Right hindlimb (tissue), 1 donor: Measurements from ENCODE around the gene TRAF2.

Experiments used
- DNase-seq: peaks from one replicate; pipeline ENCODE4 v3.0.0-alpha.2; 2018

TRAF2 gene

GRCh38 chr9:136913701-136914438, 27.6 kb downstream of the TRAF2 start:
- no peak for DNase-seq

DNA sequence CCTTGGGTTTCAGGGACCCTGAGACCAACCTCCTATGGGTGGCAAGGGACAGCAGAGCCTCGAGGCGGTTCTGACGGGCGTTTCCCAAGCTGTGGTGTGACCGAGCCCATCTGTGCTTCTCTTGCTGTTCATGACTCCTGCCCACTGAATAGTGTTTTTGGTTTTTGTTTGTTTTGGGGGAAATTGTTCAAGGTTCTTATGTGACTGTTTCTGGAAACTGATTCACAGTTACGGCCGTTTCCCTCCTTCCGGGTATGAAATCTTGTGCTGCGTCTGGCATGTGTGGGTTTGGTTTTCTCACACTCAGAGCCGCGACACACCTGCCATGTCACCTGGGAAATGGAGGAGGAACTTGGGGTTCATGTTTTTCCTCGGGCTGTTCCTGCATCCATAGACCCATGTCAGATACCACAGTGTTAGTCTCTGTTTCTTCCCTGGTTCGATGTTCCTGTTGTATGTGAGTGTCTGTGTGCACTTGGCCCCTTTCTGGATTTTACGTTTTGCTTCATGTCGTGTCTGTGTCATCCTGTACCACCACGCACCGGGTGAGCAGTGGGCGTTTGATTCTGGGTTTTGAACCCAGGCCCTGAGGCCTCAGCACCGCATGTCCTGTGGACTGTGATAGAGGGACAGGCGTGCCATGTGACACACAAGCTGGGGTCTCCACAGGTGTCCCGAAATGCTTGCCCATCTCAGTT, 29.5 kb downstream of the TRAF2 start:
- DNase-seq, result no peak

DNA sequence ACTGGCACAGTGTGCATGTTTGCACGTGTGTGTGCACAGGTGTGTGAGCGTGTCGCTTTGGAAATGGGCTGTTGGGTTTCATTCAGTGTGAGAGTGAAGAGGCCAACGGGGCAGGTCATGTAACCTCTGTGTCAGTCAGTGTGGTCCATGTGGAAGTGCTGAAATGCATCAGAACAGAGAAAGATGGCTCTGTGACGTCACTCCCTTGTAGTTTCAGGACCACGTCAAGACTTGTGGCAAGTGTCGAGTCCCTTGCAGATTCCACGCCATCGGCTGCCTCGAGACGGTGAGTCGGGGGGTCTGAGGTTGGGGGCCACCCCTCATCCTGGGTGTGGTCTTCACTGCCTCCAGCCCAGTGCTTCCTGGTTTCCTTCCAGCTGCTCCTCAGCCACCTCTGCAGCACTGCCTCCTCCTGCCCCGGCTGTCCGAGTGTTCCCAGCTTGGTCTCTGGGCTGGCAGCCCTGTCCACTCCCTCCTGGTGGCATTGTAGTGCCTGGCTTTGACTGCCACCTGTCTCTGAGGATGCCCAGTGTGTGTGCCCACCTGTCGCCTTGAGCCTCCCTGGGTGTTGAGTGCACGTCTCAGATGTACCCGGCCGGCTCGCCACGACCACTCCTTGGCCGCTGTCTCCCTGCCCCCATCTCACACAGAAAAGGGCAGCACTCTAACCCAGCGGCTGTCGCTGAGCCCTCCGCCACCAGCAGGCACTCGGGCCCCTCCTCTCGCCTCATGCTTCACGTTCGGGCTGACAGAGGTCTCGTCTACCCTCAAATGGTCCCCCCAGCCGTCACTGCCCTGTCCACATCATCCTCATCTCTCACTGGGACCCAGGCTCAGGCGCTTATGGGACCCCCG, 30.2 kb downstream of the TRAF2 start:
- no peak for DNase-seq

DNA sequence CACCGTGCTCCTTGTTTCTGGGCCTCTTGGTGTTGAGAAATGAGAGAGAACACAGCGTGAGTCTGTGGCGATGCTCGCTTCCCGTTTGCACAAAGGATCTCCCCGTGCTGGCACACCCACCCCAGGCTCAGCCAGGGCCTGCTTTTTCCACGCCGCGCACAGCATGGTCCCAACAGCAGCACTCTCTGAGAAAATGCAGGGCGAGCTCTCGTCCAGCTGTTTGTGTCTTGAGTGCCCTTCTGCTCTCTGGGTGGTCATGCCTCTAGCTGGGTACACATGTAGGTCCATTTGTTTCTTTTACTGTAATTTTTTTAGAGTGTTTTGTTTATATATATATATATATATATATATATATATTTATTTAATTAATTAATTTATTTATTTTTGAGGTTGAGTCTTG, 31.6 kb downstream of the TRAF2 start:
- DNase-seq, result no peak

DNA sequence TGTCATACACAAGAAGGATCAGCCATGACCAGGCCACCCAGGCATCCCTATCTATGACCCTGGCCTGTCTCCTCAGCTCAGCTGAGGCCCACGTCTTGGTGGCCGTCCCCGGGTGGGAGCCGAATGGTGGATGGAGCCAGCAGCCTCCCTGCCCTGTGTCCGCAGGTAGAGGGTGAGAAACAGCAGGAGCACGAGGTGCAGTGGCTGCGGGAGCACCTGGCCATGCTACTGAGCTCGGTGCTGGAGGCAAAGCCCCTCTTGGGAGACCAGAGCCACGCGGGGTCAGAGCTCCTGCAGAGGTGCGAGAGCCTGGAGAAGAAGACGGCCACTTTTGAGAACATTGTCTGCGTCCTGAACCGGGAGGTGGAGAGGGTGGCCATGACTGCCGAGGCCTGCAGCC, 33.8 kb downstream of the TRAF2 start:
- no peak for DNase-seq

- no peak for DNase-seq
Measured at GRCh38 chr9:136920734-136921231, 34.5 kb downstream of the TRAF2 start.

- no peak for DNase-seq
Measured at GRCh38 chr9:136921307-136921706, 35.0 kb downstream of the TRAF2 start.

DNA sequence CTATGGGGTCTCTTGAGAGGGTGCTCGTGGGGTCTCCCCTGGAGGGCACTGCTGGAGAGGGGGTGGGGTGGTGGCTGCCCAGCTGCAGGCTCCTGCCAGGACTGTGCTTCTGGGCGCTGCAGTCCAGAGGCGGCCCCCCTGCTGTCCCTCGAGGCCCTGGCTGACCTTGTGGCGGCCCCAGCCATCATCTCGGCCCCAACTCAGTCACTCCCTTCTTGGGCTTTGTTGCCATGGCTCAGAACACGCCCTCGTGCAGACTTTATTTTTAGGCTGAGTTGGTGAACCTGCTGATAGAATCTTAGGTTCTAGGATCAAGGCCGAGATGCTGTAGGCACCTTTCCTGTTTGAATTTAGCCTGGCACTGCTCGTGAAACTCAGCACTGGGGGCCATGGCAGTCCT, 35.4 kb downstream of the TRAF2 start:
- DNase-seq, result no peak

GRCh38 chr9:136922540-136922939, 36.2 kb downstream of the TRAF2 start:
- no peak for DNase-seq

GRCh38 chr9:136923881-136924280, 37.6 kb downstream of the TRAF2 start:
- no peak for DNase-seq

DNA sequence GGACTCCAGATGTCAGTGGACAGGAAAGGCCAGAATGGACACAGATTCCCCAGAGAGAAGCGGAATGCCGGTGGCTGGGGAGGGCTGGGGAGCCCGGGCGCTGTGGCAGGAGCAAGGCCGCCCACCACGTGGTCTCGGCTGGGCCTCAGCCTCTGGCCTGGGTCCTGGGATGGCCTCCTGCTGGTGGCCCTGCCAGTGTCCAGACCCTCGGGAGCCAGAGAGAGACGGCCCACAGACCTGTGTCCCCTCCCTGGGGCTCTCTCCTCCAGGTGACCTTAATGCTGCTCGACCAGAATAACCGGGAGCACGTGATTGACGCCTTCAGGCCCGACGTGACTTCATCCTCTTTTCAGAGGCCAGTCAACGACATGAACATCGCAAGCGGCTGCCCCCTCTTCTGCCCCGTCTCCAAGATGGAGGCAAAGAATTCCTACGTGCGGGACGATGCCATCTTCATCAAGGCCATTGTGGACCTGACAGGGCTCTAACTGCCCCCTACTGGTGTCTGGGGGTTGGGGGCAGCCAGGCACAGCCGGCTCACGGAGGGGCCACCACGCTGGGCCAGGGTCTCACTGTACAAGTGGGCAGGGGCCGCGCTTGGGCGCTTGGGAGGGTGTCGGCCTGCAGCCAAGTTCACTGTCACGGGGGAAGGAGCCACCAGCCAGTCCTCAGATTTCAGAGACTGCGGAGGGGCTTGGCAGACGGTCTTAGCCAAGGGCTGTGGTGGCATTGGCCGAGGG, 39.3 kb downstream of the TRAF2 start:
- DNase-seq, result no peak

GRCh38 chr9:136926154-136926704, 39.9 kb downstream of the TRAF2 start:
- DNase-seq, result no peak

- DNase-seq, result no peak
Measured at GRCh38 chr9:136926749-136927148, 40.4 kb downstream of the TRAF2 start.

DNA sequence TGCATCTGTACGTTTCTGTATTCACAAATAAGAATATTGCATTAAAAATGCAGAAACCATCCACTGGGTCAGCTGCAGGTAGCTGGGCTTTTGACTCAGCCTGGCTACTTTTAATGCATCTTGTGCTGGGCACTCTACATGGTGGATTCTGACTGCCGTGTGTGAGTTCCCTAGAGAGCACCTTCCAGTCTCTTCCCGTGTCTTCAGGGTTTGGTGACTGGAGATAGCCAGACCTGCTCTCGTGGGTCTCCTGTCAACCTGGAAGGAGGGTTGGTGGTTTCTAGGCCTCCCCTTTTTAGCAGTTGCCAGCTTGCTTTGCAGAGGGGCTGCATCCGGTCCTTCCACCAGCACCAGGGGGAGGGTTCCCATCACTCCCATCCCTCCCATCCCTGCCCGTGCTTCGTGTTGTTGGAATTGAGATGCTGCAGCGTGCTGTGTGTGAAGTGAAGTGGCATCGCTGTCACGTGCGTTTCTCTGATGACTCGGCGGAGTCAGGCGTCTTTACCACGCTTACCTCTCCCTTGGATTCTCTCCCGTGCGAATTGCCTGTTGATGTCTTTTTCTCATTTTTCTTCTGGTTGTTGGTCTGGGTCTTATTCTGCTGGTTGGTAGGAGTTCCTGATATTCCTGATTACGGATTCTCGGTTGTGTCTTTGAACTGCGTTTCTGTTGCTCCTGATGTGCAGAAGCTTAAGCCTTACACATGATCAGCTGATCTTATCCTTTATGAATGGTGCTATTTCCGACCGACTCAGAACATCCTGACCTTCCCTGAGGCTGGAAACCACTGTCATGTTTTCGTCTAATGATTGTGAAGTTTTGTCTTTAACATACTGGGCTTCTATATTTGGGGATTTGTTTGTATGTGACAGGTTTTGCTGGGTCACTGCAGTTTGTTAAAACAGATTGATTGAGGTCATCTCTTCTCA, 41.3 kb downstream of the TRAF2 start:
- no peak for DNase-seq

- no peak for DNase-seq
Measured at GRCh38 chr9:136928591-136928990, 42.3 kb downstream of the TRAF2 start.

DNA sequence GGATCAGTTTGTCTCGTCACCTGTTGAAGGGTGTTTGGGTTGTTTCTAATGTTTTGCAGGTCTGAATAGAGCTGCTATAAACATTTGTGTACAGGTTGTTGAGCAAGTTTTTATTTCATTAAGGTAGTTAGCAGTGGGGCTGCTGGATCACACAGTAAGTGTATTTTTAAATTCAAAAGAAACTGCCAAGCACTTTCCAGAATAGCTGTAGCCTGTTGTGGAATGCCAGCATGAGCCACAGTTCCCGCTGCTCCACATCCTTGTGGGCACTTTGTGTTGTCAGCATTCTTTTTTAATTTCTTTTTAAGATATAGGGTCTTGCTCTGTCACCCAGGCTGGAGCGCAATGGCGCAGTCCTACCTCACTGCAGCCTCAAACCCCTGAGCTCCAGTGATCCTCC, 43.7 kb downstream of the TRAF2 start:
- no peak for DNase-seq

DNA sequence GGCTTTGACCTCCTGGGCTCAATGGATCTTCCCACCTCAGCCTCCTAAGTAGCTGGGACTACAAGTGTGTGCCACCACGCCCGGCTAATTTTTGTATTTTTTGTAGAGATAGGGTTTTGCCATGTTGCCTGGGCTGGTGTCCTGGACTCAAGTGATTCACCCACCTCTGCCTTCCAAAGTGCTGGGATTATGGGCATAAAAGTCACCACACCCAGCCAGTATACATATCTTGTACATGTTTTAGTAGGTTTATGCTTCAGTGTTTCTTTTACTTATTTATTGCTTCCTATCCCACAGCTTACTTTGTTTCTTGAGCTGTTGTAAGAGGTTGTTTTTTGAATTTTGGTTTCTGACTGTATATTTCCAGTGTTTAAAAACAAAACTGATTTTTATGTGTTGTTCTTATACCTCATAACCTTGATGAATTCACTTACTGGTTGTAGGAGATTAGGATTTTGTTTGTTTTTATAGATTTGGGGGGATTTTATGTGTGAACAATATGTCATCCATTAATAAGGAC, 45.4 kb downstream of the TRAF2 start:
- DNase-seq, result no peak

DNA sequence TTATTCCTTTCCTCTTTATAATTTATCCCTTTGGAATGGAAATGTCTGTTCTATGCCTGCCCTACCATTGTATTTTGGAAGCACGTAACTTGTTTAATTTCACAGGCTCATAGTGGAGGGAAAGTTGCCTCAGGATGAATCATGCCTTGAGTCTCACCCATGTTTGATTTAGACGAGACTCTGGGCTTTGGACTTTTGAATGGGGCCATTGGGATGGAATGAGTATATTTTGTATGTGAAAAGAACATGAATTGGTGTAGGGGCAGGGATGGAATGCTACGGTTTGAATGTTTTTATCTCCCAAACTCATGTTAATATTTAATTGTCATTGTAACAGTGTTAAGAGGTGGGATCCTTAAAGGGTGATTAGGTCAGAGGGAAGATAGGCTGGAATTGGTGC, 48.0 kb downstream of the TRAF2 start:
- no peak for DNase-seq

GRCh38 chr9:136935651-136936050, 49.3 kb downstream of the TRAF2 start:
- no peak for DNase-seq

GRCh38 chr9:136936645-136937170, 50.4 kb downstream of the TRAF2 start:
- DNase-seq, result no peak
